Neuronal stem cell (in vitro differentiated cells): ENCODE results near the gene STK38L.

Source experiments
- DNase-seq: peaks from one replicate; pipeline ENCODE4 v3.0.0-alpha.2; 2013; ENCODE audit warnings: low spot score
- H2AFZ ChIP-seq: one replicate; pipeline ENCODE4 v1.6.1; 2013; ENCODE audit warnings: mild to moderate bottlenecking, low read length, inconsistent platforms
- H2AK5ac ChIP-seq: 2 replicates; pipeline ENCODE4 v1.6.1; 2013; ENCODE audit warnings: low read depth, mild to moderate bottlenecking, inconsistent platforms, low read length, moderate library complexity, mixed read lengths
- H2BK120ac ChIP-seq: 2 replicates; pipeline ENCODE4 v1.6.1; 2013; ENCODE audit warnings: low read depth, mild to moderate bottlenecking, inconsistent platforms, low read length, moderate library complexity, mixed read lengths
- H2BK12ac ChIP-seq: one replicate; pipeline ENCODE4 v1.6.1; 2013; ENCODE audit warnings: low read length, inconsistent platforms
- H2BK15ac ChIP-seq: 2 replicates; pipeline ENCODE4 v1.6.1; 2013; ENCODE audit warnings: mild to moderate bottlenecking, low read length, inconsistent platforms, mixed read lengths
- H2BK5ac ChIP-seq: one replicate; pipeline ENCODE4 v1.6.1; 2013; ENCODE audit warnings: inconsistent platforms, mild to moderate bottlenecking, low read length, moderate library complexity
- H3K14ac ChIP-seq: one replicate; pipeline ENCODE4 v1.6.1; 2013; ENCODE audit warnings: low read length, inconsistent platforms
- H3K18ac ChIP-seq: 2 replicates; pipeline ENCODE4 v1.6.1; 2013; ENCODE audit warnings: low read length, inconsistent platforms
- H3K23ac ChIP-seq: 2 replicates; pipeline ENCODE4 v1.6.1; 2013; ENCODE audit warnings: low read depth, mild to moderate bottlenecking, mixed read lengths, low read length, inconsistent platforms; ENCODE audit not compliant: poor library complexity
- H3K27ac ChIP-seq: replicated peaks from 3 replicates; pipeline ENCODE4 v1.5.1; 2013; ENCODE audit warnings: low read length, inconsistent platforms
- H3K27me3 ChIP-seq, 3 experiments: 2 replicates each; pipeline ENCODE4 v1.6.1; 2013; ENCODE audit warnings: low read length in 3 of 3, mild to moderate bottlenecking in 2 of 3, inconsistent platforms in 1 of 3, low read depth in 1 of 3, mixed read lengths in 1 of 3, moderate library complexity in 1 of 3; ENCODE audit not compliant: control insufficient read depth in 3 of 3, insufficient read depth in 3 of 3
- H3K36me3 ChIP-seq, 2 donors: replicated peaks in 1 of 2; 2 replicates each; pipeline ENCODE4 v1.6.1; 2013; ENCODE audit warnings: low read length in 2 of 2; ENCODE audit not compliant: control insufficient read depth in 2 of 2, insufficient read depth in 2 of 2
- H3K4ac ChIP-seq: 2 replicates; pipeline ENCODE4 v1.6.1; 2013; ENCODE audit warnings: inconsistent platforms, mild to moderate bottlenecking, low read length, moderate library complexity
- H3K4me1 ChIP-seq, 2 donors: 1 replicate in 1 of 2; 2 replicates in 1 of 2; pipeline ENCODE4 v1.6.1; 2013; ENCODE audit warnings: low read length in 2 of 2, low read depth in 1 of 2; ENCODE audit not compliant: control insufficient read depth in 2 of 2, insufficient read depth in 1 of 2
- H3K4me2 ChIP-seq: one replicate; pipeline ENCODE4 v1.6.1; 2013; ENCODE audit warnings: mild to moderate bottlenecking, low read length, inconsistent platforms; ENCODE audit not compliant: insufficient read depth, poor library complexity, severe bottlenecking
- H3K4me3 ChIP-seq, 2 donors: 2 replicates each; pipeline ENCODE4 v1.5.1; 2013; ENCODE audit warnings: low read length in 2 of 2, mild to moderate bottlenecking in 2 of 2, inconsistent platforms in 1 of 2, moderate library complexity in 1 of 2
- H3K79me1 ChIP-seq: one replicate; pipeline ENCODE4 v1.6.1; 2013; ENCODE audit warnings: low read depth, mild to moderate bottlenecking, inconsistent platforms, low read length, moderate library complexity
- H3K9ac ChIP-seq: one replicate; pipeline ENCODE4 v1.6.1; 2013; ENCODE audit warnings: mild to moderate bottlenecking, low read depth, low read length, inconsistent platforms; ENCODE audit not compliant: poor library complexity
- H3K9me3 ChIP-seq, 2 donors: replicated peaks in 1 of 2; 2 replicates each; pipeline versions ENCODE3 to v1.6.1; 2013; ENCODE audit warnings: low read length in 2 of 2, mild to moderate bottlenecking in 2 of 2, inconsistent platforms in 1 of 2, low read depth in 1 of 2, mixed read lengths in 1 of 2, moderate library complexity in 1 of 2; ENCODE audit not compliant: control insufficient read depth in 2 of 2, insufficient read depth in 1 of 2
- H4K8ac ChIP-seq: one replicate; pipeline ENCODE4 v1.6.1; 2013; ENCODE audit warnings: low read depth, mild to moderate bottlenecking, inconsistent platforms, low read length, moderate library complexity
- H4K91ac ChIP-seq: one replicate; pipeline ENCODE4 v1.6.1; 2013; ENCODE audit warnings: low read length, low read depth, mild to moderate bottlenecking, inconsistent platforms; ENCODE audit not compliant: poor library complexity
- WGBS, 2 donors: extraction: QIAGEN DNeasy Blood & Tissue Kit; methylation state at CpG; one replicate each; pipeline ENCODE4 v1.1.7; 2013; ENCODE audit warnings: missing lambda C conversion rate in 2 of 2, mixed read lengths in 1 of 2; ENCODE audit not compliant: insufficient read length in 2 of 2, insufficient replicate concordance in 1 of 2; ENCODE audit errors: extremely low coverage in 2 of 2; 5-methylcytosine and 5-hydroxymethylcytosine counted together

STK38L gene

GRCh38 chr12:27213830-27214787, 30.0 kb upstream of the STK38L start:
- Histone ChIP-seq H3K79me1 (no peaks in the 10 kb centered on the region), H2BK5ac (no peak overlapping the region), H2AK5ac (peak overlapping the region; percentile 37), H4K91ac (no peak overlapping the region), H2AFZ (peak overlapping the region; percentile 43), H3K4me2 (no peak overlapping the region), H3K4me1 (no peaks in the 10 kb centered on the region), H3K9ac (no peak overlapping the region), H3K4ac (no peak overlapping the region), H2BK12ac (peak overlapping the region; percentile 90), H3K27me3 (no peaks in the 10 kb centered on the region), H4K8ac (no peak overlapping the region), H3K14ac (peak overlapping the region; percentile 38), H3K4me3 (peak overlapping the region in 1 of 2 donors; percentile 59), H3K18ac (peak overlapping the region; percentile 57), H3K23ac (no peak overlapping the region), H3K27ac (no peak overlapping the region), H3K9me3 (peaks cover 0 to 3% of the 10 kb centered on the region in 2 donors), H2BK120ac (no peak overlapping the region), H3K36me3 (no peaks in the 10 kb centered on the region), H2BK15ac (no peak overlapping the region)
- WGBS, 2 donors = no CpG with 5 or more reads among the region's 9 CpGs
- DNase-seq = no peak

- no peak overlapping the region for H3K4ac ChIP-seq
- no peak overlapping the region for H2BK5ac ChIP-seq
- no peak overlapping the region for H3K4me2 ChIP-seq
- no CpG with 5 or more reads among the region's 2 CpGs for WGBS, 2 donors
- H4K8ac ChIP-seq = no peak overlapping the region
- no peak overlapping the region for H2AFZ ChIP-seq
- H2BK12ac ChIP-seq = no peak overlapping the region
- no peaks in the 10 kb centered on the region for H3K4me1 ChIP-seq
- no peak overlapping the region for H3K27ac ChIP-seq
- H3K18ac ChIP-seq = no peak overlapping the region
- no peak overlapping the region for H3K9ac ChIP-seq
- no peak overlapping the region for H3K23ac ChIP-seq
- H2BK15ac ChIP-seq = no peak overlapping the region
- no peak overlapping the region for H2AK5ac ChIP-seq
- no peak overlapping the region for H2BK120ac ChIP-seq
- no peaks in the 10 kb centered on the region for H3K36me3 ChIP-seq
- H3K9me3 ChIP-seq = peaks cover 0 to 1% of the 10 kb centered on the region in 2 donors
- no peaks in the 10 kb centered on the region for H3K79me1 ChIP-seq
- no peak overlapping the region for H3K14ac ChIP-seq
- no peak overlapping the region for H4K91ac ChIP-seq
- DNase-seq = no peak
- H3K4me3 ChIP-seq = no peak overlapping the region
- H3K27me3 ChIP-seq = no peaks in the 10 kb centered on the region
These were observed 26.5 kb upstream of the STK38L start for GRCh38 chr12:27217590-27217989.

DNA sequence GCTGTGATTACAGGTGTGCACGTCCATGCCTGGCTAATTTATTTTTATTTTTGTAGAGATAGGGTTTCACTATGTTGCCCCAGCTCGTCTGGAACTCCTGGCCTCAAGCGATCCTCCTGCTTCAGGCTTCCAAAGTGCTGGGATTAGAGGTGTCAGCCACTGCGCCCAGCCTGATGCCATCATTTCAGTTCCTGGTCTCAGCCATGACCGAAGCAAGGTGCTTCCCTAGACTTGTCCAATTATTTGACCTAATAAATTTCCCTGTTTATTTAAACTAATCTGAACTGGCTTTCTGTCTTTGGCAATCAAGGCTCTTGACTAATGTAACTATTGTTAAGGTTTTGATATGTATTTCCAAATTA, 24.4 kb upstream of the STK38L start:
- Histone ChIP-seq H3K18ac (no peak overlapping the region), H3K4ac (no peak overlapping the region)

GRCh38 chr12:27220055-27220987, 23.8 kb upstream of the STK38L start:
- no peak overlapping the region for H3K4me2 ChIP-seq
- no peak overlapping the region for H4K91ac ChIP-seq
- no peaks in the 10 kb centered on the region for H3K79me1 ChIP-seq
- H2AK5ac ChIP-seq = no peak overlapping the region
- no peak overlapping the region for H3K23ac ChIP-seq
- no peak overlapping the region for H2BK12ac ChIP-seq
- peak overlapping the region; percentile 13 for H2AFZ ChIP-seq
- no peaks in the 10 kb centered on the region for H3K36me3 ChIP-seq
- no peaks in the 10 kb centered on the region for H3K9me3 ChIP-seq
- no peak overlapping the region for H3K27ac ChIP-seq
- H2BK15ac ChIP-seq = no peak overlapping the region
- H3K9ac ChIP-seq = no peak overlapping the region
- no peak overlapping the region for H2BK120ac ChIP-seq
- no peak overlapping the region for H3K18ac ChIP-seq
- no peak overlapping the region for H3K4me3 ChIP-seq
- H4K8ac ChIP-seq = no peak overlapping the region
- H2BK5ac ChIP-seq = no peak overlapping the region
- H3K14ac ChIP-seq = no peak overlapping the region
- H3K27me3 ChIP-seq = no peaks in the 10 kb centered on the region
- WGBS, 2 donors = no CpG with 5 or more reads among the region's 4 CpGs
- no peaks in the 10 kb centered on the region for H3K4me1 ChIP-seq
- H3K4ac ChIP-seq = no peak overlapping the region
- DNase-seq = no peak

More for the DNA sequence above, 24.4 kb upstream of the STK38L start:
- Histone ChIP-seq H3K23ac (no peak overlapping the region), H2BK12ac (no peak overlapping the region), H3K36me3 (no peaks in the 10 kb centered on the region), H2AFZ (no peak overlapping the region), H2AK5ac (no peak overlapping the region), H3K4me1 (no peaks in the 10 kb centered on the region), H4K8ac (no peak overlapping the region), H3K4me2 (no peak overlapping the region), H3K14ac (no peak overlapping the region), H3K27me3 (no peaks in the 10 kb centered on the region), H2BK15ac (no peak overlapping the region), H3K27ac (no peak overlapping the region), H2BK120ac (no peak overlapping the region), H2BK5ac (no peak overlapping the region), H4K91ac (no peak overlapping the region), H3K79me1 (no peaks in the 10 kb centered on the region), H3K9ac (no peak overlapping the region), H3K4me3 (no peak overlapping the region), H3K9me3 (no peaks in the 10 kb centered on the region)
- DNase-seq = no peak
- no CpG with 5 or more reads among the region's 5 CpGs for WGBS, 2 donors
